Measurements from ENCODE around the gene ATP9B. TPM values are rescaled to one million over a fixed set of nuclear protein-coding genes. Genes with fewer than 3 reads are reported as not detected.

ATP9B gene
- total RNA-seq, 1 donor from 2014 or later, result 16.2 TPM

GRCh38 chr18:79337620-79338019 lies 268.4 kb downstream of the ATP9B start:
- Histone ChIP-seq H3K36me3 (ENCODE audit: control insufficient read depth, insufficient read depth, low read length) (no peaks in the 10 kb centered on the region), H3K27me3 (ENCODE audit: control insufficient read depth, insufficient read depth, low read length) (no peaks in the 10 kb centered on the region), H3K4me3 (ENCODE audit: low read depth, low read length) (no peak overlapping the region)
- TF ChIP-seq CTCF (IDR thresholded peaks at IDR 0.05; ENCODE audit: insufficient read depth, low read length, poor library complexity, severe bottlenecking), result no peak
- DNase-seq (ENCODE audit: low read depth), result no peak

GRCh38 chr18:79339094-79339908 lies 270.1 kb downstream of the ATP9B start:
- no peak for DNase-seq (ENCODE audit: low read depth)
- no peaks in the 10 kb centered on the region for H3K27me3 ChIP-seq (ENCODE audit: control insufficient read depth, insufficient read depth, low read length)
- no peak overlapping the region for H3K4me3 ChIP-seq (ENCODE audit: low read depth, low read length)
- H3K36me3 ChIP-seq (ENCODE audit: control insufficient read depth, insufficient read depth, low read length), result no peaks in the 10 kb centered on the region
- no peak for TF ChIP-seq CTCF (IDR thresholded peaks at IDR 0.05; ENCODE audit: insufficient read depth, low read length, poor library complexity, severe bottlenecking)

GRCh38 chr18:79343567-79344207 lies 274.5 kb downstream of the ATP9B start:
- Histone ChIP-seq H3K4me3 (ENCODE audit: low read depth, low read length) (no peak overlapping the region), H3K36me3 (ENCODE audit: control insufficient read depth, insufficient read depth, low read length) (peaks cover 4% of the 10 kb centered on the region), H3K27me3 (ENCODE audit: control insufficient read depth, insufficient read depth, low read length) (no peaks in the 10 kb centered on the region)
- no peak for TF ChIP-seq CTCF (IDR thresholded peaks at IDR 0.05; ENCODE audit: insufficient read depth, low read length, poor library complexity, severe bottlenecking)
- DNase-seq (ENCODE audit: low read depth), result peak; percentile 19

- no peak for TF ChIP-seq CTCF (IDR thresholded peaks at IDR 0.05; ENCODE audit: insufficient read depth, low read length, poor library complexity, severe bottlenecking)
- Histone ChIP-seq H3K36me3 (ENCODE audit: control insufficient read depth, insufficient read depth, low read length) (peaks cover 4% of the 10 kb centered on the region), H3K27me3 (ENCODE audit: control insufficient read depth, insufficient read depth, low read length) (no peaks in the 10 kb centered on the region), H3K4me3 (ENCODE audit: low read depth, low read length) (no peak overlapping the region)
- no peak for DNase-seq (ENCODE audit: low read depth)
Measured at GRCh38 chr18:79344208-79344581, 275.0 kb downstream of the ATP9B start.

GRCh38 chr18:79345366-79345765 lies 276.2 kb downstream of the ATP9B start:
- peaks cover 4% of the 10 kb centered on the region for H3K36me3 ChIP-seq (ENCODE audit: control insufficient read depth, insufficient read depth, low read length)
- TF ChIP-seq CTCF (IDR thresholded peaks at IDR 0.05; ENCODE audit: insufficient read depth, low read length, poor library complexity, severe bottlenecking), result no peak

More at GRCh38 chr18:79345366-79345765, 276.2 kb downstream of the ATP9B start:
- DNase-seq (ENCODE audit: low read depth), result no peak
- no peaks in the 10 kb centered on the region for H3K27me3 ChIP-seq (ENCODE audit: control insufficient read depth, insufficient read depth, low read length)
- H3K4me3 ChIP-seq (ENCODE audit: low read depth, low read length), result no peak overlapping the region
